ENCODE results near the gene NOP53. TPM values are rescaled to one million over a fixed set of nuclear protein-coding genes. Genes with fewer than 3 reads are reported as not detected.

The NOP53 gene
- 290 to 313 TPM (median 310 TPM) in 3 replicates for total RNA-seq

- peak within 1 kb of the TSS; percentile 99 for H3K4me3 Mint-ChIP-seq
- TF ChIP-seq, protein P1, sequence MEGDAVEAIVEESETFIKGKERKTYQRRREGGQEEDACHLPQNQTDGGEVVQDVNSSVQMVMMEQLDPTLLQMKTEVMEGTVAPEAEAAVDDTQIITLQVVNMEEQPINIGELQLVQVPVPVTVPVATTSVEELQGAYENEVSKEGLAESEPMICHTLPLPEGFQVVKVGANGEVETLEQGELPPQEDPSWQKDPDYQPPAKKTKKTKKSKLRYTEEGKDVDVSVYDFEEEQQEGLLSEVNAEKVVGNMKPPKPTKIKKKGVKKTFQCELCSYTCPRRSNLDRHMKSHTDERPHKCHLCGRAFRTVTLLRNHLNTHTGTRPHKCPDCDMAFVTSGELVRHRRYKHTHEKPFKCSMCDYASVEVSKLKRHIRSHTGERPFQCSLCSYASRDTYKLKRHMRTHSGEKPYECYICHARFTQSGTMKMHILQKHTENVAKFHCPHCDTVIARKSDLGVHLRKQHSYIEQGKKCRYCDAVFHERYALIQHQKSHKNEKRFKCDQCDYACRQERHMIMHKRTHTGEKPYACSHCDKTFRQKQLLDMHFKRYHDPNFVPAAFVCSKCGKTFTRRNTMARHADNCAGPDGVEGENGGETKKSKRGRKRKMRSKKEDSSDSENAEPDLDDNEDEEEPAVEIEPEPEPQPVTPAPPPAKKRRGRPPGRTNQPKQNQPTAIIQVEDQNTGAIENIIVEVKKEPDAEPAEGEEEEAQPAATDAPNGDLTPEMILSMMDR (IDR thresholded peaks at IDR 0.05; ENCODE audit: unreplicated experiment): no peak
- no peaks in the 10 kb centered on the region for H3K9me3 Mint-ChIP-seq
- peak; percentile 95 to 97 for DNase-seq (ENCODE audit: low spot score in 2 of 2, unreplicated experiment in 2 of 2)
- no peaks in the 10 kb centered on the region for H3K27me3 Mint-ChIP-seq (ENCODE audit: low read depth)
- H3K36me3 Mint-ChIP-seq: peaks cover 23% of the 10 kb centered on the region
- peaks cover 21% of the 10 kb centered on the region for H3K4me1 Mint-ChIP-seq
- H3K27ac Mint-ChIP-seq: peak within 1 kb of the TSS; percentile 99
These were observed at the start of gene NOP53 for GRCh38 chr19:47745010-47745901. Gene NOP53 (plus strand): TSS chr19:47745546. CDS start chr19:47745560, 14 bp downstream.

GRCh38 chr19:47696635-47697034 is 48.7 kb upstream of the NOP53 start:
- no peak for DNase-seq (ENCODE audit: low spot score in 2 of 2, unreplicated experiment in 2 of 2)
- no peak overlapping the region for H3K4me3 Mint-ChIP-seq
- H3K36me3 Mint-ChIP-seq: peaks cover 23% of the 10 kb centered on the region
- TF ChIP-seq, protein P1 (IDR thresholded peaks at IDR 0.05; ENCODE audit: unreplicated experiment): no peak
- no peaks in the 10 kb centered on the region for H3K9me3 Mint-ChIP-seq
- no peak overlapping the region for H3K27ac Mint-ChIP-seq
- H3K27me3 Mint-ChIP-seq (ENCODE audit: low read depth): no peaks in the 10 kb centered on the region
- H3K4me1 Mint-ChIP-seq: no peaks in the 10 kb centered on the region

GRCh38 chr19:47697863-47698609 is 47.3 kb upstream of the NOP53 start:
- no peaks in the 10 kb centered on the region for H3K9me3 Mint-ChIP-seq
- TF ChIP-seq, protein P1 (IDR thresholded peaks at IDR 0.05; ENCODE audit: unreplicated experiment): peak; percentile 82
- H3K4me1 Mint-ChIP-seq: no peaks in the 10 kb centered on the region
- H3K27me3 Mint-ChIP-seq (ENCODE audit: low read depth): no peaks in the 10 kb centered on the region
- H3K4me3 Mint-ChIP-seq: no peak overlapping the region
- peaks cover 17% of the 10 kb centered on the region for H3K36me3 Mint-ChIP-seq
- DNase-seq (ENCODE audit: low spot score in 2 of 2, unreplicated experiment in 2 of 2): peak in 1 of 2 experiments; percentile 83
- H3K27ac Mint-ChIP-seq: peak overlapping the region; percentile 6

- Mint-ChIP-seq H3K4me3 (no peak overlapping the region), H3K4me1 (no peaks in the 10 kb centered on the region), H3K36me3 (peaks cover 16% of the 10 kb centered on the region), H3K9me3 (no peaks in the 10 kb centered on the region), H3K27me3 (ENCODE audit: low read depth) (no peaks in the 10 kb centered on the region), H3K27ac (no peak overlapping the region)
- TF ChIP-seq, protein P1 (IDR thresholded peaks at IDR 0.05; ENCODE audit: unreplicated experiment): no peak
- no peak for DNase-seq (ENCODE audit: low spot score in 2 of 2, unreplicated experiment in 2 of 2)
These were observed 46.6 kb upstream of the NOP53 start for GRCh38 chr19:47698631-47699359.

- H3K4me1 Mint-ChIP-seq: no peaks in the 10 kb centered on the region
- no peak overlapping the region for H3K4me3 Mint-ChIP-seq
- H3K27ac Mint-ChIP-seq: no peak overlapping the region
- no peaks in the 10 kb centered on the region for H3K9me3 Mint-ChIP-seq
- peaks cover 21% of the 10 kb centered on the region for H3K36me3 Mint-ChIP-seq
- peak in 1 of 2 experiments; percentile 72 for DNase-seq (ENCODE audit: low spot score in 2 of 2, unreplicated experiment in 2 of 2)
- H3K27me3 Mint-ChIP-seq (ENCODE audit: low read depth): no peaks in the 10 kb centered on the region
- TF ChIP-seq, protein P1 (IDR thresholded peaks at IDR 0.05; ENCODE audit: unreplicated experiment): peak; percentile 88
These were observed 45.9 kb upstream of the NOP53 start for GRCh38 chr19:47699360-47699917.

All from mesothelial cell of epicardium (in vitro differentiated cells).